ENCODE data around the gene GRM1.
"Not testable (repeated sequence)": the region's sequence is repeated elsewhere in the genome, so short reads cannot be mapped to it uniquely, and the experiment has no call there.

Gene GRM1

GRCh38 chr6:146240322-146240721 lies 211.5 kb downstream of the GRM1 start:
- ATAC-seq (replicated peaks) (no peak), DNase-seq (no peak)
- Mint-ChIP-seq H3K9me3 (peaks cover 0 to 5% of the 10 kb centered on the region in 2 donors), H3K36me3 (ENCODE audit: insufficient read depth) (no peaks in the 10 kb centered on the region), H3K4me3 (no peak overlapping the region), H3K4me1 (ENCODE audit: low read depth in 2 of 2) (no peaks in the 10 kb centered on the region), H3K27ac (no peak overlapping the region), H3K27me3 (no peaks in the 10 kb centered on the region)

DNA sequence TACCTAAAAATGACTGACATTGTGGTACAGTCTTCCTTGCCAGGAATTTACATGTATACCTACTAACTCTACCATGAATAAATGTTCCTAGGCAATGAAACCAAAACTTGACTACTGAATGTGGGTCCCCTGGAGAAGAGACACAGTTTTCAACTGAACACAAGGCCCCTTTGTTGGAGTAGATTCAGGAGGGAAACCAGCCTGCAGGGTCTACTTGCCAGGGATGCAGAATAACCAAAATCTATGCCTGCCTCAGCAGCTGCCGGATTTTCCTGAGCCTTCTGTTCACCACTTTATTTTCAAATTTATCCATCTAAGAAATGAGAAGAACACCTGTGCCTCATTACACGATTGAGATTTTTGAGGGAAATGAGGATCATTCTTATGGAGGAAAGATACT lies 211.9 kb downstream of the GRM1 start:
- no peaks in the 10 kb centered on the region for H3K27me3 Mint-ChIP-seq
- DNase-seq (no peak), ATAC-seq (replicated peaks) (no peak)
- H3K36me3 Mint-ChIP-seq (ENCODE audit: insufficient read depth) = no peaks in the 10 kb centered on the region
- no peak overlapping the region for H3K27ac Mint-ChIP-seq
- no peaks in the 10 kb centered on the region for H3K4me1 Mint-ChIP-seq (ENCODE audit: low read depth in 2 of 2)
- H3K9me3 Mint-ChIP-seq = peaks cover 0 to 5% of the 10 kb centered on the region in 2 donors
- no peak overlapping the region for H3K4me3 Mint-ChIP-seq

- H3K4me3 Mint-ChIP-seq; ATAC-seq (replicated peaks); H3K36me3 Mint-ChIP-seq (ENCODE audit: insufficient read depth); H3K27ac Mint-ChIP-seq; H3K9me3 Mint-ChIP-seq; DNase-seq; H3K4me1 Mint-ChIP-seq (ENCODE audit: low read depth in 2 of 2); H3K27me3 Mint-ChIP-seq: not testable (repeated sequence)
Observed at GRCh38 chr6:146243646-146244045, 214.8 kb downstream of the GRM1 start.

DNA sequence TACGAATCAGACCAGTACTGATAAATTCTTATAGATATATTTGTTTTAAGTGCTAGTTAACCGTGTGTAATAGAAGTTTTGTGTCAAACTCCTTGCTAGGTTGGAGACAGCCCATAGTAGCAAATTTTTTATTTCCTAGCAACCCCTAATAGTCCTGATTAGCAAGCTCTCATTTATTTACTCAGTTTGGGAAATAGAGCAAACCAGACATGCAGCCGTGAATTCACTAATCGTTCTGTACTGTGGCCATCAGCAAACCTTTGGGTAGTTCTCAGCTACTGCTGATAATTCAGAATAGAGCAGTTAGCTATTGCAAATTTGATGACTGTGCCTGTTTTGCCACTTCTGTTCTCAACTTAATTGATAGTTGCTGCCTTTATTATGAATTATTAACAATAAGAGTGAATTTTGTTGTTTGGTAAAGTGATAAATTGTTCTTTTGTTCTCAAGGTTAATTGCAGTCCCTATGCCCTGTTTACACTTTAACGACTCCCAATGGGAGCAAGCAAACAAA lies 215.8 kb downstream of the GRM1 start:
- no peak overlapping the region for H3K4me3 Mint-ChIP-seq
- DNase-seq (no peak), ATAC-seq (replicated peaks) (no peak)
- no peaks in the 10 kb centered on the region for H3K4me1 Mint-ChIP-seq (ENCODE audit: low read depth in 2 of 2)
- no peaks in the 10 kb centered on the region for H3K36me3 Mint-ChIP-seq (ENCODE audit: insufficient read depth)
- H3K9me3 Mint-ChIP-seq = peaks cover 0 to 5% of the 10 kb centered on the region in 2 donors
- H3K27me3 Mint-ChIP-seq = no peaks in the 10 kb centered on the region
- H3K27ac Mint-ChIP-seq = no peak overlapping the region

DNA sequence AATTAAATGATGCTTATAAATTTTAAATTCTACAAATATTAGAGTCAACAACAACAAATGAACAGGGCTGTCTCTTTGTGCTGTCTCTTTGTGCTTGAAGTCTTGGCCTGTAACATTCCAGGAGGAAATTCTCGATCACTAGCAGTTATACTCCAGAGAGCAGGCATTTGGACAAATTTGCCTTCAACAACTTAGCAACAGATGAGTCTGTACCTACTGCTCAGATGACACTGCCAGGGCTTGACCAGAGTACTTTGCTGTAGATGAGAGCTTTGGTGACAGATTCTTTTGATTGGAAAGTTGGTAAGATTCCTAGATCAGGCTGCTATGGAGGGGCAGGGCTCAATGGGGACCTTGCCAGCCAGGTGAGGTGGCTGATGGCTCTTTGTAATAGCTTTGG lies 217.2 kb downstream of the GRM1 start:
- ATAC-seq (replicated peaks) = no peak
- no peak for DNase-seq
- H3K27ac Mint-ChIP-seq = no peak overlapping the region

DNA sequence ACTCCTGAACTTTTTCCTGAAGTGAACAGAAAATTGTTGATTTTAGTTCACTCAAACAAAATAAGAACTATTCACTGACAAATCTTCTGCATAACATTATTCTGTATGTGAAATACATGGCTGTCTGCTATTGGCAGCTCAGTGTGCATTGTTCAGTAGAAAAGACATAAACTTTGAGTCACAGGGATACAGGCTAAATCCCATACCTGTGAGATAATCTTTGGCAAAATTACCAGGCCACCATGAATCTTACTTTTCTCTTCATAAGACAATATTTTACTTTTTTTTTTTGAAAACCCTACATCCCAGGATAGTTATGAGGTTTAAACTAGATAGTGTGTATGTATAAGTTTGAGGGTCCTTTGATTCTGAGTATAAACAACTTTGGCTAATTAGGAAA lies 224.8 kb downstream of the GRM1 start:
- H3K36me3 Mint-ChIP-seq (ENCODE audit: insufficient read depth) = no peaks in the 10 kb centered on the region
- H3K27ac Mint-ChIP-seq = no peak overlapping the region
- no peaks in the 10 kb centered on the region for H3K9me3 Mint-ChIP-seq
- H3K27me3 Mint-ChIP-seq = no peaks in the 10 kb centered on the region
- H3K4me1 Mint-ChIP-seq (ENCODE audit: low read depth in 2 of 2) = no peaks in the 10 kb centered on the region
- H3K4me3 Mint-ChIP-seq = no peak overlapping the region
- no peak for ATAC-seq (replicated peaks)
- no peak for DNase-seq

More for the DNA sequence above, 217.2 kb downstream of the GRM1 start:
- H3K36me3 Mint-ChIP-seq (ENCODE audit: insufficient read depth) = no peaks in the 10 kb centered on the region
- H3K4me3 Mint-ChIP-seq = no peak overlapping the region
- no peaks in the 10 kb centered on the region for H3K4me1 Mint-ChIP-seq (ENCODE audit: low read depth in 2 of 2)
- H3K9me3 Mint-ChIP-seq = peaks cover 0 to 5% of the 10 kb centered on the region in 2 donors
- H3K27me3 Mint-ChIP-seq = no peaks in the 10 kb centered on the region

DNA sequence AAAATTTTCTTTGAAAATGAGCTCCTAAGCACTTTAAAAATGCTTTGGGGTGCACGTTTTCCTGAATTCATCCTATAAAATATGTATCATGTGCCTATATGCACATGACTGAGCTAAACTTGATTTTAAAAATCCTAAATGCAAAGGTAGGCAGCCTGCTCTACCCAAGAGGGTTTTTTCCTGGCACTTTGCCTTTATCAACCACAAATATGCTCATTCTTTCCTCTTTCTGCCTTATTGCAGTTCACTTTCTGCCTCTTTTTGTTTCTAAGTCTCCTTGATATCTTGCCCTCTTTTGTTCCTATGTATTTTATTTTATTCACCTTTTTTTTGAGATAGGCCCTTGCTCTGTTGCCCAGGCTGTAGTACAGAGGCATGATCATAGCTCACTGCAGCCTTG lies 229.3 kb downstream of the GRM1 start:
- ATAC-seq (replicated peaks) (no peak), DNase-seq (no peak)
- H3K27me3 Mint-ChIP-seq = no peaks in the 10 kb centered on the region
- H3K27ac Mint-ChIP-seq = no peak overlapping the region
- H3K36me3 Mint-ChIP-seq (ENCODE audit: insufficient read depth) = no peaks in the 10 kb centered on the region
- H3K9me3 Mint-ChIP-seq = no peaks in the 10 kb centered on the region
- H3K4me1 Mint-ChIP-seq (ENCODE audit: low read depth in 2 of 2) = no peaks in the 10 kb centered on the region
- H3K4me3 Mint-ChIP-seq = no peak overlapping the region

DNA sequence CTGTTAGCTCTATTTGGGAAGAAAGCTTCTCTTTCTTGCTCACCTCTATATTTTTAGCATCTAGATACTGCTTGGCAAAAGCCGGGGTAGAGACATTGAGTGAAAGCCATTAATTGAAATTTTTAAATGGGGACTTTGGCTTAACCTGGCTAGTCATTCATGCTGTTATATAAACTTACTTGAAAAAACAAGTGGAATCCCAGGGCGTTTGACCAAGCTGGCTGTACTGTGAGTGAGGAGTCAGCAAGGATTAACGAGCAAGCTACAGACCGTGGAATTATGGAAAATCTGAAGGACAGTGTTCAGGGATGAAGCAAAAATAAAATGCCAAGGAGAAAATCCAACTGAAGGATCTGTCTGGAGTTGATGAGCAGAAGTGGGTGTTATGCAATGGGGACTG lies 232.0 kb downstream of the GRM1 start:
- Mint-ChIP-seq H3K27me3 (no peaks in the 10 kb centered on the region), H3K36me3 (ENCODE audit: insufficient read depth) (no peaks in the 10 kb centered on the region), H3K4me1 (ENCODE audit: low read depth in 2 of 2) (no peaks in the 10 kb centered on the region), H3K4me3 (no peak overlapping the region), H3K27ac (no peak overlapping the region), H3K9me3 (peaks cover 0 to 10% of the 10 kb centered on the region in 2 donors)
- ATAC-seq (replicated peaks) (no peak), DNase-seq (no peak)

GRCh38 chr6:146265056-146265455 lies 236.2 kb downstream of the GRM1 start:
- Mint-ChIP-seq H3K36me3 (ENCODE audit: insufficient read depth) (no peaks in the 10 kb centered on the region), H3K4me3 (no peak overlapping the region), H3K27ac (no peak overlapping the region), H3K9me3 (peaks cover 2 to 25% of the 10 kb centered on the region in 2 donors), H3K27me3 (no peaks in the 10 kb centered on the region), H3K4me1 (ENCODE audit: low read depth in 2 of 2) (no peaks in the 10 kb centered on the region)
- DNase-seq (no peak), ATAC-seq (replicated peaks) (no peak)

GRCh38 chr6:146267447-146267846 lies 238.6 kb downstream of the GRM1 start:
- no peak overlapping the region for H3K27ac Mint-ChIP-seq
- DNase-seq (no peak), ATAC-seq (replicated peaks) (no peak)
- H3K36me3 Mint-ChIP-seq (ENCODE audit: insufficient read depth) = no peaks in the 10 kb centered on the region
- H3K4me1 Mint-ChIP-seq (ENCODE audit: low read depth in 2 of 2) = no peaks in the 10 kb centered on the region
- H3K9me3 Mint-ChIP-seq = peaks cover 2 to 25% of the 10 kb centered on the region in 2 donors
- no peak overlapping the region for H3K4me3 Mint-ChIP-seq
- H3K27me3 Mint-ChIP-seq = no peaks in the 10 kb centered on the region

DNA sequence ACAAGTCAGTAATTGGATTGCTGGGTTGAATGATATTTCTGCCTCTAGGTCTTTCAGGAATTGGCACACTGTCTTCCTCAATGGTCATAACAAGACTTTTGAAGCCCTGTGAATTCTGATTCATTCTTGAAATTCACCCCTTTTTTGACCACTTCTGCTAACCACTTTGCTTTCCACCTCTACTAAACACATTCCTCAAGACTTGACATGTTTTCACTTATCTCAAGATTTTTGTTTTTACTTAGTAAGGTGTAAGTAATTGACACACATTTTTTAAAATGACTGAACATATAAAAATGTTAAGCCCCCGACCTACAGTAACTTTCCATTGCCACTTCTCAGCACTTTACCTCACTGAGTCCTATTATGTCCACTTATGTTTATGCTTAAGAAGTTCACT lies 239.1 kb downstream of the GRM1 start:
- no peaks in the 10 kb centered on the region for H3K27me3 Mint-ChIP-seq

DNA sequence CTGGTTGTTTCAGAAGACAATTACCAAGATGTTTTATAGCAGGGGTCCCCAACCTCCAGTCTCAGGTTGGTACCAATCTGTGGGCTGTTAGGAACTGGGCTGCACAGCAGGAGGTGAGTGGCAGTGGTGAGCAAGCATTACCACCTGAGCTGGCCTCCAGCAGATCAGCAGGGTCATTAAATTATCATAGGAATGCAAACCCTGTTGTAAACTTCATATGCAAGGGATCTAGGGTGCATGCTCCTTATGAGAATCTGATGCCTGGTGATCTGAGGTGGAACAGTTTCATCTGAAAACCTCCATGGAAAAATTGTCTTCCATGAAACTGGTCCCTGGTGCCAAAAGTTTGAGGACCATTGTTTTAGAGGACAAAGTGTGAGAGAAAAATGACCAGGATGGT lies 240.6 kb downstream of the GRM1 start:
- Mint-ChIP-seq H3K36me3 (ENCODE audit: insufficient read depth) (no peaks in the 10 kb centered on the region), H3K27ac (no peak overlapping the region), H3K9me3 (peaks cover 2 to 25% of the 10 kb centered on the region in 2 donors), H3K4me1 (ENCODE audit: low read depth in 2 of 2) (no peaks in the 10 kb centered on the region), H3K27me3 (no peaks in the 10 kb centered on the region), H3K4me3 (no peak overlapping the region)
- DNase-seq = no peak
- no peak for ATAC-seq (replicated peaks)

More for the DNA sequence above, 239.1 kb downstream of the GRM1 start:
- no peak overlapping the region for H3K4me3 Mint-ChIP-seq
- no peaks in the 10 kb centered on the region for H3K36me3 Mint-ChIP-seq (ENCODE audit: insufficient read depth)
- no peak overlapping the region for H3K27ac Mint-ChIP-seq
- no peaks in the 10 kb centered on the region for H3K4me1 Mint-ChIP-seq (ENCODE audit: low read depth in 2 of 2)
- peaks cover 2 to 25% of the 10 kb centered on the region in 2 donors for H3K9me3 Mint-ChIP-seq
- DNase-seq (no peak), ATAC-seq (replicated peaks) (no peak)

GRCh38 chr6:146271163-146271562 lies 242.3 kb downstream of the GRM1 start:
- H3K36me3 Mint-ChIP-seq (ENCODE audit: insufficient read depth); H3K27ac Mint-ChIP-seq; H3K4me3 Mint-ChIP-seq; H3K4me1 Mint-ChIP-seq (ENCODE audit: low read depth in 2 of 2); H3K27me3 Mint-ChIP-seq; DNase-seq; ATAC-seq (replicated peaks): not testable (repeated sequence)
- peaks cover 2 to 15% of the 10 kb centered on the region in 2 donors for H3K9me3 Mint-ChIP-seq

- Mint-ChIP-seq H3K9me3 (no peaks in the 10 kb centered on the region), H3K27me3 (no peaks in the 10 kb centered on the region), H3K4me3 (no peak overlapping the region), H3K36me3 (ENCODE audit: insufficient read depth) (no peaks in the 10 kb centered on the region), H3K4me1 (ENCODE audit: low read depth in 2 of 2) (no peaks in the 10 kb centered on the region), H3K27ac (no peak overlapping the region)
- DNase-seq = no peak
- ATAC-seq (replicated peaks) = no peak
Observed at GRCh38 chr6:146273490-146273889, 244.6 kb downstream of the GRM1 start.

GRCh38 chr6:146277142-146277541 lies 248.3 kb downstream of the GRM1 start:
- DNase-seq (no peak), ATAC-seq (replicated peaks) (no peak)
- no peaks in the 10 kb centered on the region for H3K27me3 Mint-ChIP-seq
- H3K27ac Mint-ChIP-seq = no peak overlapping the region
- no peaks in the 10 kb centered on the region for H3K9me3 Mint-ChIP-seq
- no peaks in the 10 kb centered on the region for H3K36me3 Mint-ChIP-seq (ENCODE audit: insufficient read depth)
- H3K4me1 Mint-ChIP-seq (ENCODE audit: low read depth in 2 of 2) = no peaks in the 10 kb centered on the region
- H3K4me3 Mint-ChIP-seq = no peak overlapping the region
